CD4-positive, alpha-beta memory T cell (primary cell): Measurements from ENCODE around the gene ECEL1. TPM values are rescaled to one million over a fixed set of nuclear protein-coding genes. Genes with fewer than 3 reads are reported as not detected.
"Not testable (repeated sequence)": the region's sequence is repeated elsewhere in the genome, so short reads cannot be mapped to it uniquely, and the experiment has no call there.

ENCODE experiments used
- CTCF ChIA-PET: fragments of 350-600 bp; sonication (Branson Sonifier 250); formaldehyde crosslinking; loops from one replicate; lab custom pipeline; 2021; ENCODE audit warnings: inconsistent platforms; ENCODE audit not compliant: partially characterized antibody; lab: Charles Lee
- POLR2A ChIA-PET: fragments of 350-600 bp; sonication (Branson Sonifier 250); formaldehyde crosslinking; loops from one replicate; lab custom pipeline; 2021; ENCODE audit not compliant: partially characterized antibody; lab: Charles Lee
- DNase-seq, 5 donors: peaks; one replicate each; pipeline versions ENCODE4 v3.0.0 to v3.0.0-alpha.2; 2020 to 2022; ENCODE audit warnings: mixed read lengths in 1 of 5
- H3K27ac ChIP-seq: one replicate; pipeline ENCODE4 v1.7.0; 2013; ENCODE audit warnings: low read depth, low read length
- H3K27me3 ChIP-seq: 2 replicates; pipeline ENCODE4 v1.7.0; 2013; ENCODE audit warnings: mild to moderate bottlenecking, low read length, moderate library complexity; ENCODE audit not compliant: insufficient read depth
- H3K36me3 ChIP-seq: 2 replicates; pipeline ENCODE4 v1.7.0; 2013; ENCODE audit warnings: mild to moderate bottlenecking, low read length, moderate library complexity; ENCODE audit not compliant: insufficient read depth
- H3K4me1 ChIP-seq: 2 replicates; pipeline ENCODE4 v1.7.0; 2013; ENCODE audit warnings: mild to moderate bottlenecking, low read length, moderate library complexity; ENCODE audit not compliant: insufficient read depth
- H3K4me3 ChIP-seq, 2 donors: one replicate each; pipeline ENCODE4 v1.7.0; 2013; ENCODE audit warnings: low read length in 2 of 2, mild to moderate bottlenecking in 1 of 2
- H3K9me3 ChIP-seq, 2 donors: one replicate each; pipeline ENCODE4 v1.7.0; 2013; ENCODE audit warnings: low read length in 2 of 2, control low read depth in 1 of 2; ENCODE audit not compliant: control insufficient read depth in 1 of 2
- H3K27ac Mint-ChIP-seq, 7 donors: one replicate each; pipeline ENCODE4 v1.8.0; 2020 to 2021; ENCODE audit warnings: mixed read lengths in 7 of 7, mild to moderate bottlenecking in 6 of 7, inconsistent platforms in 3 of 7, moderate library complexity in 3 of 7
- H3K27me3 Mint-ChIP-seq, 2 donors: one replicate each; pipeline ENCODE4 v1.8.0; 2020 to 2021; ENCODE audit warnings: mixed read lengths in 2 of 2
- H3K36me3 Mint-ChIP-seq, 2 donors: one replicate each; pipeline ENCODE4 v1.8.0; 2020 to 2021; ENCODE audit warnings: mixed read lengths in 2 of 2, inconsistent platforms in 1 of 2, mild to moderate bottlenecking in 1 of 2
- H3K4me1 Mint-ChIP-seq, 4 donors: one replicate each; pipeline ENCODE4 v1.8.0; 2020 to 2021; ENCODE audit warnings: mixed read lengths in 4 of 4, mild to moderate bottlenecking in 1 of 4
- H3K4me3 Mint-ChIP-seq, 8 donors: one replicate each; pipeline ENCODE4 v1.8.0; 2020 to 2021; ENCODE audit warnings: mixed read lengths in 8 of 8, mild to moderate bottlenecking in 7 of 8, moderate library complexity in 6 of 8, inconsistent platforms in 3 of 8
- H3K9me3 Mint-ChIP-seq, 8 donors: one replicate each; pipeline ENCODE4 v1.8.0; 2020 to 2021; ENCODE audit warnings: mixed read lengths in 8 of 8, mild to moderate bottlenecking in 5 of 8, inconsistent platforms in 3 of 8, moderate library complexity in 1 of 8
- intact Hi-C: fragments of 100-400 bp; cut with micrococcal nuclease; formaldehyde crosslinking; loops from one replicate; pipeline ENCODE4 v1.15.1; 2023
- polyA plus RNA-seq, 2 donors: library from polyadenylated mRNA; unstranded; fragments of 300-500 nt; fragmentation: Illumina TruSeq; gene quantifications; one replicate each; pipeline ENCODE4 v1.2.3, GENCODE V29; 2021
- total RNA-seq, 2 experiments: library from RNA; stranded (reverse); gene quantifications; one replicate each; pipeline ENCODE4 v1.2.3, GENCODE V29; 2021

The ECEL1 gene
- total and polyA plus RNA-seq, 4 experiments from 2014 or later, result not detected

- peaks cover 0 to 3% of the 10 kb centered on the region in 2 donors for H3K27me3 Mint-ChIP-seq
- Histone ChIP-seq H3K27me3 (no peaks in the 10 kb centered on the region), H3K4me3 (no peak overlapping the region), H3K36me3 (no peaks in the 10 kb centered on the region), H3K27ac (no peak overlapping the region), H3K9me3 (no peaks in the 10 kb centered on the region), H3K4me1 (no peaks in the 10 kb centered on the region)
- intact Hi-C loops, result no loop called here
- H3K27ac Mint-ChIP-seq, result no peak overlapping the region
- peaks cover 0 to 2% (median under 1%) of the 10 kb centered on the region in 4 donors for H3K4me1 Mint-ChIP-seq
- peaks cover 0 to 1% (median 0%) of the 10 kb centered on the region in 8 donors for H3K9me3 Mint-ChIP-seq
- POLR2A ChIA-PET, result no interaction called here
- H3K36me3 Mint-ChIP-seq, result no peaks in the 10 kb centered on the region
- no peak overlapping the region for H3K4me3 Mint-ChIP-seq
- DNase-seq, result no peak
- CTCF ChIA-PET, result interaction anchor here (1.3 to 1.7 kb wide), 2 partner anchors 20 to 584 kb away, joined by 3 to 4 read pairs; no protein-coding TSS in a partner anchor
Measured at GRCh38 chr2:232434563-232435374, 52.9 kb downstream of the ECEL1 start.

- intact Hi-C loops, result no loop called here
- Mint-ChIP-seq H3K27ac (no peak overlapping the region), H3K36me3 (no peaks in the 10 kb centered on the region), H3K4me3 (no peak overlapping the region), H3K9me3 (peaks cover 0 to 1% (median 0%) of the 10 kb centered on the region in 8 donors), H3K27me3 (peaks cover 0 to 3% of the 10 kb centered on the region in 2 donors), H3K4me1 (no peaks in the 10 kb centered on the region)
- no peaks in the 10 kb centered on the region for H3K36me3 ChIP-seq
- CTCF ChIA-PET, result interaction anchor here (0.9 kb wide), 1 partner anchor 13 kb away, joined by 3 read pairs; no protein-coding TSS in a partner anchor
- H3K4me1 ChIP-seq, result no peaks in the 10 kb centered on the region
- POLR2A ChIA-PET, result no interaction called here
- H3K9me3 ChIP-seq, result no peaks in the 10 kb centered on the region
- no peak for DNase-seq
- no peak overlapping the region for H3K4me3 ChIP-seq
- H3K27me3 ChIP-seq, result no peaks in the 10 kb centered on the region
- no peak overlapping the region for H3K27ac ChIP-seq
Measured at GRCh38 chr2:232434091-232434490, 53.5 kb downstream of the ECEL1 start.

- H3K4me3 Mint-ChIP-seq, POLR2A ChIA-PET, H3K27ac ChIP-seq, intact Hi-C loops, H3K27me3 Mint-ChIP-seq, H3K27me3 ChIP-seq, H3K27ac Mint-ChIP-seq, H3K36me3 ChIP-seq, DNase-seq, H3K36me3 Mint-ChIP-seq, H3K9me3 Mint-ChIP-seq, H3K4me1 Mint-ChIP-seq, H3K4me3 ChIP-seq, H3K4me1 ChIP-seq, H3K9me3 ChIP-seq: not testable (repeated sequence)
- CTCF ChIA-PET, result interaction anchor here (0.9 kb wide), 1 partner anchor 14 kb away, joined by 3 read pairs; no protein-coding TSS in a partner anchor
Measured at GRCh38 chr2:232433622-232434021, 54.0 kb downstream of the ECEL1 start.

- POLR2A ChIA-PET, result no interaction called here
- no peak overlapping the region for H3K27ac Mint-ChIP-seq
Measured at GRCh38 chr2:232432598-232433184, 54.9 kb downstream of the ECEL1 start.

GRCh38 chr2:232431705-232432590 is 55.7 kb downstream of the ECEL1 start:
- no peak overlapping the region for H3K4me3 Mint-ChIP-seq
- POLR2A ChIA-PET, result no interaction called here
- peaks cover 0 to 1% (median 0%) of the 10 kb centered on the region in 8 donors for H3K9me3 Mint-ChIP-seq
- H3K4me1 ChIP-seq, result no peaks in the 10 kb centered on the region
- CTCF ChIA-PET, result interaction anchor here (1.0 kb wide), 1 partner anchor 16 kb away, joined by 3 read pairs; no protein-coding TSS in a partner anchor
- no peak overlapping the region for H3K27ac Mint-ChIP-seq
- H3K4me3 ChIP-seq, result no peak overlapping the region
- H3K4me1 Mint-ChIP-seq, result no peaks in the 10 kb centered on the region
- H3K9me3 ChIP-seq, result no peaks in the 10 kb centered on the region
- no peaks in the 10 kb centered on the region for H3K27me3 ChIP-seq
- intact Hi-C loops, result no loop called here
- H3K36me3 ChIP-seq, result no peaks in the 10 kb centered on the region
- no peak overlapping the region for H3K27ac ChIP-seq
- H3K36me3 Mint-ChIP-seq, result no peaks in the 10 kb centered on the region
- no peak for DNase-seq
- H3K27me3 Mint-ChIP-seq, result no peaks in the 10 kb centered on the region

More at GRCh38 chr2:232432598-232433184, 54.9 kb downstream of the ECEL1 start:
- H3K36me3 Mint-ChIP-seq, result no peaks in the 10 kb centered on the region
- DNase-seq, result no peak
- Histone ChIP-seq H3K27ac (no peak overlapping the region), H3K9me3 (no peaks in the 10 kb centered on the region), H3K27me3 (no peaks in the 10 kb centered on the region), H3K4me3 (no peak overlapping the region), H3K36me3 (no peaks in the 10 kb centered on the region), H3K4me1 (no peaks in the 10 kb centered on the region)
- H3K9me3 Mint-ChIP-seq, result peaks cover 0 to 1% (median 0%) of the 10 kb centered on the region in 8 donors
- CTCF ChIA-PET, result interaction anchor here (1.0 kb wide), 1 partner anchor 16 kb away, joined by 3 read pairs; no protein-coding TSS in a partner anchor
- H3K27me3 Mint-ChIP-seq, result peaks cover 0 to 2% of the 10 kb centered on the region in 2 donors
- H3K4me3 Mint-ChIP-seq, result no peak overlapping the region
- H3K4me1 Mint-ChIP-seq, result no peaks in the 10 kb centered on the region
- intact Hi-C loops, result no loop called here
